Neural cell (in vitro differentiated cells): Measurements from ENCODE around the gene ZNF778. TPM values are rescaled to one million over a fixed set of nuclear protein-coding genes. Genes with fewer than 3 reads are reported as not detected.

Experiments used
- H2AFZ ChIP-seq: fragments of 200-600, 300-800 bp; sonication (generic), shearing (Covaris generic); 2 replicates; pipeline ENCODE4 v1.6.0; 2014; ENCODE audit warnings: low read depth, mild to moderate bottlenecking, antibody characterized with exemption, low read length, moderate library complexity
- H3F3A ChIP-seq: fragments of 200-600 bp; shearing (Covaris generic); 2 replicates; pipeline ENCODE4 v1.6.1; 2016; ENCODE audit warnings: mild to moderate bottlenecking, moderate library complexity, mixed read lengths, antibody characterized with exemption, low read length; ENCODE audit not compliant: insufficient read depth, poor library complexity, severe bottlenecking
- H3K27ac ChIP-seq: fragments of 200-600, 300-800 bp; sonication (generic), shearing (Covaris generic); 2 replicates; pipeline ENCODE4 v1.5.1; 2014; ENCODE audit warnings: mild to moderate bottlenecking, low read length, moderate library complexity
- H3K27me3 ChIP-seq: fragments of 300-800, 200-600 bp; sonication (generic), shearing (Covaris generic); 2 replicates; pipeline ENCODE4 v1.6.0; 2014; ENCODE audit warnings: mild to moderate bottlenecking, low read depth, low read length, moderate library complexity; ENCODE audit not compliant: insufficient read depth
- H3K36me3 ChIP-seq: fragments of 300-800, 200-600 bp; sonication (generic), shearing (Covaris generic); 2 replicates; pipeline ENCODE4 v1.5.1; 2014; ENCODE audit warnings: mild to moderate bottlenecking, antibody characterized with exemption, low read length, moderate library complexity; ENCODE audit not compliant: insufficient read depth
- H3K4me2 ChIP-seq: fragments of 300-800, 200-600 bp; sonication (generic), shearing (Covaris generic); 2 replicates; pipeline ENCODE4 v1.6.0; 2014; ENCODE audit warnings: mild to moderate bottlenecking, low read length
- H3K4me3 ChIP-seq: fragments of 300-800, 200-600 bp; sonication (generic), shearing (Covaris generic); 2 replicates; pipeline ENCODE4 v1.5.1; 2014; ENCODE audit warnings: mild to moderate bottlenecking, low read length, moderate library complexity
- H3K79me2 ChIP-seq: fragments of 200-600 bp; shearing (Covaris generic); replicated peaks from 2 replicates; pipeline ENCODE4 v1.6.0; 2014; ENCODE audit warnings: mild to moderate bottlenecking, low read length, moderate library complexity; ENCODE audit not compliant: insufficient read depth
- H3K9ac ChIP-seq: fragments of 300-800, 200-600 bp; sonication (generic), shearing (Covaris generic); 2 replicates; pipeline ENCODE4 v1.6.1; 2016; ENCODE audit warnings: mild to moderate bottlenecking, low read length, mixed read lengths
- H3K9me2 ChIP-seq: fragments of 200-600 bp; shearing (Covaris generic); 2 replicates; pipeline ENCODE4 v1.6.1; 2016; ENCODE audit warnings: mild to moderate bottlenecking, low read length, mixed read lengths; ENCODE audit not compliant: insufficient read depth
- H3K9me3 ChIP-seq: fragments of 200-600, 300-800 bp; sonication (generic), shearing (Covaris generic); 2 replicates; pipeline ENCODE4 v1.6.1; 2016; ENCODE audit warnings: mild to moderate bottlenecking, mixed run types, low read length, moderate library complexity, mixed read lengths
- H4K20me1 ChIP-seq: fragments of 200-600 bp; shearing (Covaris generic); 2 replicates; pipeline ENCODE4 v1.6.1; 2016; ENCODE audit warnings: mild to moderate bottlenecking, mixed run types; ENCODE audit not compliant: insufficient read depth
- CTCF ChIP-seq: fragments of 450-650 bp; IDR thresholded peaks from 2 replicates; pipeline ENCODE4 v1.5.1; 2014; ENCODE audit warnings: antibody characterized with exemption, mild to moderate bottlenecking, moderate library complexity; ENCODE audit not compliant: poor library complexity, severe bottlenecking
- EP300 ChIP-seq: fragments of 450-650 bp; conservative IDR thresholded peaks from 2 replicates; pipeline ENCODE4 v1.6.1; 2014; ENCODE audit warnings: antibody characterized with exemption, mild to moderate bottlenecking, moderate library complexity; ENCODE audit not compliant: poor library complexity, severe bottlenecking
- EZH2 ChIP-seq: fragments of 200-600, 300-800 bp; shearing (Covaris generic), sonication (generic); IDR thresholded peaks from 2 replicates; pipeline ENCODE4 v1.6.1; 2014; ENCODE audit warnings: antibody characterized with exemption, low read length, borderline replicate concordance, mild to moderate bottlenecking; ENCODE audit not compliant: insufficient read depth, poor library complexity, severe bottlenecking
- MXI1 ChIP-seq: fragments of 450-650 bp; conservative IDR thresholded peaks from 2 replicates; pipeline ENCODE4 v1.6.1; 2014; ENCODE audit warnings: antibody characterized with exemption, mild to moderate bottlenecking; ENCODE audit not compliant: poor library complexity, severe bottlenecking
- POLR2AphosphoS5 ChIP-seq: IDR thresholded peaks from 2 replicates; pipeline ENCODE4 v1.6.1; 2012
- RAD21 ChIP-seq: fragments of 450-650 bp; conservative IDR thresholded peaks from 2 replicates; pipeline ENCODE4 v1.6.1; 2014; ENCODE audit warnings: antibody characterized with exemption, mild to moderate bottlenecking, moderate library complexity
- REST ChIP-seq: IDR thresholded peaks from 2 replicates; pipeline ENCODE4 v1.6.1; 2012; ENCODE audit warnings: borderline replicate concordance
- SMC3 ChIP-seq: fragments of 450-650 bp; conservative IDR thresholded peaks from 2 replicates; pipeline ENCODE4 v1.6.1; 2014; ENCODE audit warnings: antibody characterized with exemption, mild to moderate bottlenecking, moderate library complexity; ENCODE audit not compliant: poor library complexity
- TAF1 ChIP-seq: IDR thresholded peaks from 2 replicates; pipeline ENCODE4 v1.6.1; 2012; ENCODE audit warnings: low read depth
- polyA plus RNA-seq: library from polyadenylated mRNA; depleted of rRNA; stranded (reverse); fragments of >200 nt; gene quantifications from 2 replicates; pipeline ENCODE4 v1.2.3, GENCODE V29; 2014

The ZNF778 gene
- polyA plus RNA-seq, 1 donor from 2014 or later, result 14.7 TPM

GRCh38 chr16:89200850-89201411, 16.6 kb upstream of the ZNF778 start:
- Histone ChIP-seq H3F3A (no peaks in the 10 kb centered on the region), H4K20me1 (no peaks in the 10 kb centered on the region), H3K27me3 (peaks cover 53% of the 10 kb centered on the region), H3K4me2 (no peak overlapping the region), H3K36me3 (no peaks in the 10 kb centered on the region), H2AFZ (no peak overlapping the region), H3K9ac (no peak overlapping the region), H3K27ac (no peak overlapping the region), H3K9me2 (no peaks in the 10 kb centered on the region), H3K79me2 (no peaks in the 10 kb centered on the region), H3K4me3 (no peak overlapping the region), H3K9me3 (peaks cover 6% of the 10 kb centered on the region)
- TF ChIP-seq TAF1, result no peak
- TF ChIP-seq REST, result no peak
- TF ChIP-seq EP300, result no peak
- TF ChIP-seq CTCF, result no peak
- TF ChIP-seq RAD21, result no peak
- no peak for TF ChIP-seq SMC3
- no peak for TF ChIP-seq POLR2AphosphoS5
- peak; percentile 33 for TF ChIP-seq EZH2

- Histone ChIP-seq H3K79me2 (no peaks in the 10 kb centered on the region), H3F3A (no peaks in the 10 kb centered on the region), H3K9me2 (no peaks in the 10 kb centered on the region), H4K20me1 (no peaks in the 10 kb centered on the region), H2AFZ (no peak overlapping the region), H3K27ac (no peak overlapping the region), H3K9me3 (peaks cover 6% of the 10 kb centered on the region), H3K9ac (no peak overlapping the region), H3K27me3 (peaks cover 53% of the 10 kb centered on the region), H3K36me3 (no peaks in the 10 kb centered on the region), H3K4me2 (no peak overlapping the region), H3K4me3 (peak overlapping the region; percentile 55)
- TF ChIP-seq MXI1, result no peak
- no peak for TF ChIP-seq TAF1
- TF ChIP-seq EZH2, result no peak
- TF ChIP-seq POLR2AphosphoS5, result no peak
- no peak for TF ChIP-seq CTCF
- no peak for TF ChIP-seq EP300
- TF ChIP-seq RAD21, result no peak
- no peak for TF ChIP-seq SMC3
- no peak for TF ChIP-seq REST
These were observed 15.8 kb upstream of the ZNF778 start for GRCh38 chr16:89201439-89202377.
